HUES6 (cell line): ENCODE data around the gene KATNAL1.

Source experiments
- H3K27ac ChIP-seq: 2 replicates; pipeline ENCODE4 v1.7.0; 2013; ENCODE audit warnings: low read depth, mild to moderate bottlenecking, low read length, inconsistent platforms
- H3K27me3 ChIP-seq: 2 replicates; pipeline ENCODE4 v1.6.1; 2013; ENCODE audit warnings: low read length; ENCODE audit not compliant: control insufficient read depth, insufficient read depth
- H3K36me3 ChIP-seq: 2 replicates; pipeline ENCODE4 v1.6.1; 2013; ENCODE audit warnings: low read length; ENCODE audit not compliant: control insufficient read depth, insufficient read depth
- H3K4me1 ChIP-seq: 2 replicates; pipeline ENCODE4 v1.6.1; 2013; ENCODE audit warnings: low read length; ENCODE audit not compliant: control insufficient read depth, insufficient read depth
- H3K4me3 ChIP-seq: 2 replicates; pipeline ENCODE4 v1.5.1; 2013; ENCODE audit warnings: low read depth, low read length
- H3K9ac ChIP-seq: one replicate; pipeline ENCODE4 v1.6.1; 2013; ENCODE audit warnings: mild to moderate bottlenecking, low read length
- H3K9me3 ChIP-seq: 2 replicates; pipeline ENCODE4 v1.6.1; 2013; ENCODE audit warnings: low read depth, low read length; ENCODE audit not compliant: control insufficient read depth, insufficient read depth

KATNAL1 gene

DNA sequence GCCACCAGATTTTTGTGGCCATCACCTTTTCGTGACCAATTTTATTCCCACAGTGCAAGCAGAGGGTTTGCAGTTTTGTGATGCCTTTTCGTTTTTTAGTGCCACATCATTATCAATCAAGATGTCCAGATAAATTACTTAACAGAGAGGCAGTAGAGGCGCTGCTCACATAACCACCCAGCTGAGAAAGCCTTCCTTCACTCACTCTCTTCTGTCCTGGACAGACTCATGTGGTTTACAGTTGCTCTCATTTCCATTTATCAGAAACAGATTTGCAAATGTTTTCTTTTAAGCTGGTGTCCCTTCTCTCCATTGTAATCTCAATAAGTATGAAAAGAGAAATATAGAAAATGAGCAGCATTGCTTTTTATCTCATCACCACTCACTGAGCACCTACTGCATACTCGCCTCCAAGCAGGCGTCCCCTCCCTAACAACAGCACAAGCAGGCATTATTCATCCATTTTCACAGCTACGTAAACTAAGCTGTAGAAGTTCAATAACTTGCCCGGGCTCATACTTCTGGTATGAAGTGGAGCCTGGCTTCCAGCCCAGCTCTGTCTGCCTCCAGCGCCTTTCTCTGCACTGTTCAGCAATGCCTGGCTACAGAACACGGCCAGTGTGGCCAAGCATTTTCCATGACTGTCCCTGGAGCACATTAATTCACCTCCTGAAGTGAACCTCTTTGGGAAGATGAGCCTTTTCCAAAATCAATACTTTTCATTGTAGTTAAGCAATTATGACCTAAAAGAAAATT lies 34.6 kb upstream of the KATNAL1 start:
- Histone ChIP-seq H3K9me3 (no peaks in the 10 kb centered on the region), H3K9ac (no peak overlapping the region), H3K36me3 (no peaks in the 10 kb centered on the region), H3K4me1 (peaks cover 4% of the 10 kb centered on the region), H3K27ac (no peak overlapping the region), H3K4me3 (no peak overlapping the region), H3K27me3 (no peaks in the 10 kb centered on the region)

GRCh38 chr13:30340331-30341250 lies 33.2 kb upstream of the KATNAL1 start:
- no peak overlapping the region for H3K9ac ChIP-seq
- no peak overlapping the region for H3K27ac ChIP-seq
- H3K4me3 ChIP-seq, result no peak overlapping the region

GRCh38 chr13:30339738-30340330 lies 32.5 kb upstream of the KATNAL1 start:
- Histone ChIP-seq H3K9ac (no peak overlapping the region), H3K36me3 (no peaks in the 10 kb centered on the region), H3K9me3 (no peaks in the 10 kb centered on the region), H3K4me3 (no peak overlapping the region), H3K27ac (no peak overlapping the region), H3K27me3 (no peaks in the 10 kb centered on the region), H3K4me1 (peaks cover 10% of the 10 kb centered on the region)

More at GRCh38 chr13:30340331-30341250, 33.2 kb upstream of the KATNAL1 start:
- Histone ChIP-seq H3K27me3 (no peaks in the 10 kb centered on the region), H3K9me3 (no peaks in the 10 kb centered on the region), H3K4me1 (peaks cover 10% of the 10 kb centered on the region), H3K36me3 (no peaks in the 10 kb centered on the region)

GRCh38 chr13:30338952-30339351 lies 31.6 kb upstream of the KATNAL1 start:
- Histone ChIP-seq H3K27ac (no peak overlapping the region), H3K9me3 (no peaks in the 10 kb centered on the region), H3K36me3 (no peaks in the 10 kb centered on the region), H3K27me3 (no peaks in the 10 kb centered on the region), H3K9ac (no peak overlapping the region), H3K4me1 (peaks cover 10% of the 10 kb centered on the region), H3K4me3 (no peak overlapping the region)

- peaks cover 10% of the 10 kb centered on the region for H3K4me1 ChIP-seq
- no peak overlapping the region for H3K9ac ChIP-seq
- no peaks in the 10 kb centered on the region for H3K27me3 ChIP-seq
- H3K9me3 ChIP-seq, result no peaks in the 10 kb centered on the region
- no peaks in the 10 kb centered on the region for H3K36me3 ChIP-seq
- no peak overlapping the region for H3K27ac ChIP-seq
- no peak overlapping the region for H3K4me3 ChIP-seq
Observed at GRCh38 chr13:30338331-30338851, 31.0 kb upstream of the KATNAL1 start.

GRCh38 chr13:30337061-30337610 lies 29.8 kb upstream of the KATNAL1 start:
- Histone ChIP-seq H3K9me3 (no peaks in the 10 kb centered on the region), H3K9ac (no peak overlapping the region), H3K4me1 (peaks cover 10% of the 10 kb centered on the region), H3K27me3 (no peaks in the 10 kb centered on the region), H3K36me3 (no peaks in the 10 kb centered on the region), H3K4me3 (no peak overlapping the region), H3K27ac (no peak overlapping the region)

GRCh38 chr13:30334663-30335386 lies 27.5 kb upstream of the KATNAL1 start:
- H3K9ac ChIP-seq, result no peak overlapping the region
- no peak overlapping the region for H3K27ac ChIP-seq
- H3K4me3 ChIP-seq, result no peak overlapping the region
- H3K4me1 ChIP-seq, result peaks cover 10% of the 10 kb centered on the region; the same call in 1 of the 2 replicates
- no peaks in the 10 kb centered on the region for H3K27me3 ChIP-seq
- no peaks in the 10 kb centered on the region for H3K36me3 ChIP-seq
- no peaks in the 10 kb centered on the region; the same call in 1 of the 2 replicates for H3K9me3 ChIP-seq

DNA sequence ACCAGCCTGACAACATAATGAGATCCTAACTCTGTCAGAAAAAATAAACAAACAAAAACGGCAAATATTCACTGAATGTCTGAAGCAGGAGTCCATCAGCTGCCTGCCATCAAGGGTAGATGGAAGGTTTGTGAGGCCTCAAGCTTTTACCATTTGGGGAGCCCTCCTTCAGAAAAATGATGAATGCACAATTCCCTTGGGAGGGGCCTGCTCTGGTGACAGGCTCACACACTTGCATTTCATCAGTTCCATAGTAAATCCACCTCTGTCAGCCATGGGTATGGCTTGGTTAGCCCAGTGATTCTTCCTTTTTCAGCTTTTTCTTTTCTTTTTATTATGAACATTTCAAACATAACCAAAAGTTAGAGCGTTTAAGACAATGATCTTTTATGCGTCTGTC lies 26.3 kb upstream of the KATNAL1 start:
- no peak overlapping the region for H3K27ac ChIP-seq

GRCh38 chr13:30332456-30333143 lies 25.2 kb upstream of the KATNAL1 start:
- no peak overlapping the region for H3K4me3 ChIP-seq
- no peak overlapping the region for H3K27ac ChIP-seq
- H3K9me3 ChIP-seq, result no peaks in the 10 kb centered on the region; the same call in 1 of the 2 replicates
- peaks cover 10% of the 10 kb centered on the region; the same call in 1 of the 2 replicates for H3K4me1 ChIP-seq
- no peaks in the 10 kb centered on the region for H3K27me3 ChIP-seq
- H3K9ac ChIP-seq, result no peak overlapping the region
- H3K36me3 ChIP-seq, result no peaks in the 10 kb centered on the region

More for the DNA sequence above, 26.3 kb upstream of the KATNAL1 start:
- Histone ChIP-seq H3K27me3 (no peaks in the 10 kb centered on the region), H3K9me3 (no peaks in the 10 kb centered on the region; the same call in 1 of the 2 replicates), H3K4me3 (no peak overlapping the region), H3K36me3 (no peaks in the 10 kb centered on the region), H3K4me1 (peaks cover 10% of the 10 kb centered on the region; the same call in 1 of the 2 replicates), H3K9ac (no peak overlapping the region)
